HepG2 (cell line): ENCODE results near the gene CDH22. TPM values are rescaled to one million over a fixed set of nuclear protein-coding genes. Genes with fewer than 3 reads are reported as not detected.

Experiments used
- ATAC-seq: fragments of 200-7000 bp; cut with Tn5 transposase; 3 replicates; pipeline ENCODE4 v1.9.1; 2020; ENCODE audit warnings: mild to moderate bottlenecking, moderate library complexity
- BruUV-seq: library from RNA; stranded (reverse); fragments of 400-500 nt; replicated peaks from 2 replicates; lab custom pipeline; 2021; lab: Mats Ljungman, UMichigan
- CTCF ChIA-PET: fragments of 300-600 bp; formaldehyde crosslinking; extraction: SDS; loops from one replicate; lab custom pipeline; 2021; ENCODE audit warnings: low total read pairs, inconsistent platforms, low intra/inter-chr PET ratio; lab: Yijun Ruan, JAX
- POLR2A ChIA-PET: fragments of 350-600 bp; sonication (Branson Sonifier 250); formaldehyde crosslinking; loops from one replicate; lab custom pipeline; 2020; ENCODE audit warnings: antibody characterized with exemption, inconsistent platforms; lab: Yijun Ruan, JAX
- DNase-seq: peaks from one replicate; pipeline ENCODE4 v3.0.0-alpha.2; 2015; ENCODE audit warnings: low spot score
- FAIRE-seq: peaks from 3 replicates; lab custom pipeline; 2011; peaks lifted over from hg19 to GRCh38; lab: Jason Lieb, UNC
- H2AFZ ChIP-seq: one replicate; pipeline ENCODE4 v1.6.1; 2011; ENCODE audit warnings: low read length, inconsistent platforms
- H3K27ac ChIP-seq: fragments of 300-600 bp; 3 replicates; pipeline ENCODE4 v1.8.0; 2011; ENCODE audit warnings: mixed run types, mild to moderate bottlenecking, mixed read lengths, low read length, inconsistent platforms; ENCODE audit not compliant: insufficient read depth; ENCODE audit errors: extremely low read length
- H3K27me3 ChIP-seq, 2 experiments: fragments of 200-600 bp in 1 of 2; 2 replicates in 1 of 2; 3 replicates in 1 of 2; pipeline versions ENCODE4 v1.6.0 to v1.8.0; 2011; ENCODE audit warnings: low read length in 2 of 2, mild to moderate bottlenecking in 2 of 2, moderate library complexity in 2 of 2, inconsistent platforms in 1 of 2; ENCODE audit not compliant: insufficient read depth in 2 of 2, control insufficient read depth in 1 of 2
- H3K36me3 ChIP-seq, 2 experiments: fragments of 200-600 bp in 1 of 2; replicated peaks in 1 of 2; 2 replicates in 1 of 2; 3 replicates in 1 of 2; pipeline versions ENCODE4 v1.5.1 to v1.8.0; 2011; ENCODE audit warnings: low read length in 2 of 2, inconsistent platforms in 1 of 2; ENCODE audit not compliant: insufficient read depth in 2 of 2, control insufficient read depth in 1 of 2
- H3K4me1 ChIP-seq: 2 replicates; pipeline ENCODE4 v1.5.1; 2012; ENCODE audit warnings: low read length, inconsistent platforms; ENCODE audit not compliant: insufficient read depth
- H3K4me2 ChIP-seq: 2 replicates; pipeline ENCODE4 v1.6.0; 2011; ENCODE audit warnings: low read depth, low read length, inconsistent platforms
- H3K4me3 ChIP-seq, 3 experiments: fragments of 200-600 bp in 1 of 3; sonication (generic), shearing (Covaris generic) in 1 of 3; replicated peaks in 1 of 3; 2 replicates each; pipeline ENCODE4 v1.5.1; 2011 to 2016; ENCODE audit warnings: low read length in 3 of 3, inconsistent platforms in 2 of 3, low read depth in 2 of 3, mild to moderate bottlenecking in 2 of 3, control low read depth in 1 of 3, mixed read lengths in 1 of 3; ENCODE audit not compliant: insufficient read depth in 1 of 3
- H3K79me2 ChIP-seq: one replicate; pipeline ENCODE4 v1.6.1; 2011; ENCODE audit warnings: low read length, inconsistent platforms; ENCODE audit not compliant: insufficient read depth
- H3K9ac ChIP-seq: 2 replicates; pipeline ENCODE4 v1.6.0; 2011; ENCODE audit warnings: mild to moderate bottlenecking, low read depth, low read length, inconsistent platforms; ENCODE audit not compliant: insufficient read depth
- H3K9me3 ChIP-seq: 2 replicates; pipeline ENCODE4 v1.5.1; 2012; ENCODE audit warnings: mild to moderate bottlenecking, low read length
- H4K20me1 ChIP-seq: 2 replicates; pipeline ENCODE4 v1.6.0; 2011; ENCODE audit warnings: inconsistent platforms, mild to moderate bottlenecking, low read length, moderate library complexity; ENCODE audit not compliant: insufficient read depth
- AGO1 ChIP-seq: fragments of 200-400 bp; formaldehyde crosslinking; IDR thresholded peaks from 2 replicates; pipeline ENCODE4 v1.6.1; 2017; ENCODE audit warnings: mild to moderate bottlenecking, low read depth, low read length, moderate library complexity; ENCODE audit not compliant: poor library complexity, severe bottlenecking
- ARNTL ChIP-seq: sonication (generic); formaldehyde crosslinking; IDR thresholded peaks from 2 replicates; pipeline ENCODE4 v1.4.0; 2020; ENCODE audit warnings: mild to moderate bottlenecking, missing genetic modification reagents
- CEBPG ChIP-seq: IDR thresholded peaks from 2 replicates; pipeline ENCODE4 v1.6.1; 2016
- FOXJ3 ChIP-seq: sonication (generic); formaldehyde crosslinking; IDR thresholded peaks from 2 replicates; pipeline ENCODE4 v1.4.0; 2020; ENCODE audit warnings: missing genetic modification reagents, mild to moderate bottlenecking, borderline replicate concordance
- JUN ChIP-seq: sonication (generic); formaldehyde crosslinking; IDR thresholded peaks from 2 replicates; pipeline ENCODE4 v1.4.0; 2020; ENCODE audit warnings: mild to moderate bottlenecking, missing genetic modification reagents
- ZBTB7B ChIP-seq: sonication (generic); formaldehyde crosslinking; IDR thresholded peaks from 2 replicates; pipeline ENCODE4 v1.4.0; 2020; ENCODE audit warnings: missing genetic modification reagents
- ZNF232 ChIP-seq: sonication (generic); formaldehyde crosslinking; IDR thresholded peaks from 2 replicates; pipeline ENCODE4 v1.4.0; 2020; ENCODE audit warnings: missing genetic modification reagents, borderline replicate concordance
- ZNF329 ChIP-seq: sonication (generic); formaldehyde crosslinking; IDR thresholded peaks from 2 replicates; pipeline ENCODE4 v1.9.0; 2021; ENCODE audit warnings: low read depth, mild to moderate bottlenecking, missing genetic modification reagents
- ZNF530 ChIP-seq: sonication (generic); formaldehyde crosslinking; IDR thresholded peaks from 2 replicates; pipeline ENCODE4 v1.5.0; 2020; ENCODE audit warnings: low read depth, mild to moderate bottlenecking, missing genetic modification reagents
- ZNF577 ChIP-seq: sonication (generic); formaldehyde crosslinking; IDR thresholded peaks from 2 replicates; pipeline ENCODE4 v1.4.0; 2020; ENCODE audit warnings: mild to moderate bottlenecking, low read depth, missing genetic modification reagents, borderline replicate concordance
- WGBS: methylation state at CpG from one replicate; pipeline ENCODE4 v1.1.6; 2017; ENCODE audit warnings: low lambda C conversion rate; 5-methylcytosine and 5-hydroxymethylcytosine counted together
- in situ Hi-C: cut with HindIII; loops from 2 replicates; pipeline ENCODE4 v1.10.0; 2017; ENCODE audit warnings: low pct_unique_long_range_greater_than_20kb; ENCODE audit not compliant: extremely low pct_ligation_motif_present
- intact Hi-C: fragments of 100-400 bp; cut with micrococcal nuclease; formaldehyde crosslinking; loops from one replicate; pipeline ENCODE4 v1.10.0; 2022; ENCODE audit not compliant: unreplicated experiment
- polyA plus RNA-seq, 8 experiments: library from polyadenylated mRNA; depleted of rRNA in 3 of 8; stranded (reverse) in 7 of 8; unstranded in 1 of 8; fragments of >200 nt; fragmentation: Illumina TruSeq in 4 of 8; extraction: Trizol in 4 of 8; gene quantifications; 2 replicates each; pipeline versions ENCODE4 v1.2.1 to v1.2.3, GENCODE V29; 2011 to 2016; ENCODE audit warnings: low read depth in 4 of 8, missing spikeins in 1 of 8, mixed read lengths in 1 of 8; ENCODE audit not compliant: insufficient read depth in 1 of 8
- total RNA-seq, 5 experiments: library from RNA; depleted of rRNA; stranded (reverse); fragments of >200 nt; fragmentation: Illumina TruSeq; extraction: Trizol; gene quantifications; 2 replicates each; pipeline ENCODE4 v1.2.3, GENCODE V29; 2016; ENCODE audit warnings: low read depth in 1 of 5
- TF ChIP-seq, protein P1 (sequence below): sonication (generic); formaldehyde crosslinking; conservative IDR thresholded peaks from 2 replicates; pipeline ENCODE4 v1.8.1; 2023; ENCODE audit warnings: missing genetic modification reagents
- TF ChIP-seq, protein P2 (sequence below): IDR thresholded peaks from 2 replicates; pipeline ENCODE4 v1.6.1; 2016; ENCODE audit warnings: missing compliant biosample characterization, missing genetic modification reagents, borderline replicate concordance
- TF ChIP-seq, protein P3 (sequence below): sonication (generic); formaldehyde crosslinking; IDR thresholded peaks from 2 replicates; pipeline ENCODE4 v1.8.1; 2022; ENCODE audit warnings: mild to moderate bottlenecking, missing genetic modification reagents

The CDH22 gene
- total and polyA plus RNA-seq, 2 of the 13 experiments (the other 11 are each of a cell fraction or from before 2014, with no cell fraction given) = not detected

DNA sequence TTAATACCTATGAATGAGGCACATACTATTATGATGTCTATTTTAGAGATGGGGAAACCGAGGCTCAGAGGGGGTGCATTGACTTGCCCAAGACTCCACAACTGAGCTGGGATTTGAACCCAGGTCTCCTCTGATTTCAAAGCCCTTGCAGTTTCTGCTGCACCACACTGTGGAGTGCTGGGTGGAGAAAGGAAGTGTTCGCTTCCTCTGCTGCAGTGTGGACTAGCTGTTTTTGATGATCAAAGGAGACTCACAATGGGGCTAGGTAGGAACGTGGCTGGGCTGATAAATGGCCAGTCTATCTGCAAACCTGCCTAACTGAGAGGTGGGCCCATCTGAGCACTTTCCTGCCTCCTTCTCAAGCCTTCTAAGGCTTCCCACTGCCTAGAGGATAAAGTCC lies 102.9 kb downstream of the CDH22 start:
- Histone ChIP-seq H3K9ac (no peak overlapping the region), H3K4me3 (no peak overlapping the region), H3K9me3 (no peaks in the 10 kb centered on the region), H3K36me3 (no peaks in the 10 kb centered on the region), H3K4me2 (no peak overlapping the region), H3K27me3 (peaks cover 15 to 88% of the 10 kb centered on the region in 2 experiments; a peak in 4 of 5 replicates), H3K27ac (no peak overlapping the region), H2AFZ (no peak overlapping the region), H4K20me1 (no peaks in the 10 kb centered on the region; the same call in 1 of the 2 replicates), H3K4me1 (no peaks in the 10 kb centered on the region)
- no TSS peak for BruUV-seq
- intact Hi-C loops (no loop called here), in situ Hi-C loops (no loop called here)
- WGBS = 0% methylated on average over 3 of the region's 3 CpGs
- FAIRE-seq (no peak), ATAC-seq (no peak), DNase-seq (no peak)
- ChIA-PET POLR2A (no interaction called here), CTCF (no interaction called here)
- TF ChIP-seq ZNF232 (CRISPR knock-in tag) (no peak), ZNF577 (no peak)
- TF ChIP-seq, protein P1, sequence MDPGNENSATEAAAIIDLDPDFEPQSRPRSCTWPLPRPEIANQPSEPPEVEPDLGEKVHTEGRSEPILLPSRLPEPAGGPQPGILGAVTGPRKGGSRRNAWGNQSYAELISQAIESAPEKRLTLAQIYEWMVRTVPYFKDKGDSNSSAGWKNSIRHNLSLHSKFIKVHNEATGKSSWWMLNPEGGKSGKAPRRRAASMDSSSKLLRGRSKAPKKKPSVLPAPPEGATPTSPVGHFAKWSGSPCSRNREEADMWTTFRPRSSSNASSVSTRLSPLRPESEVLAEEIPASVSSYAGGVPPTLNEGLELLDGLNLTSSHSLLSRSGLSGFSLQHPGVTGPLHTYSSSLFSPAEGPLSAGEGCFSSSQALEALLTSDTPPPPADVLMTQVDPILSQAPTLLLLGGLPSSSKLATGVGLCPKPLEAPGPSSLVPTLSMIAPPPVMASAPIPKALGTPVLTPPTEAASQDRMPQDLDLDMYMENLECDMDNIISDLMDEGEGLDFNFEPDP = 0 out of 2 replicates have a peak, but pooled peaks have one; percentile 32
- TF ChIP-seq, all 625 proteins: peak for 1
- H3K79me2 ChIP-seq = no peaks in the 10 kb centered on the region

DNA sequence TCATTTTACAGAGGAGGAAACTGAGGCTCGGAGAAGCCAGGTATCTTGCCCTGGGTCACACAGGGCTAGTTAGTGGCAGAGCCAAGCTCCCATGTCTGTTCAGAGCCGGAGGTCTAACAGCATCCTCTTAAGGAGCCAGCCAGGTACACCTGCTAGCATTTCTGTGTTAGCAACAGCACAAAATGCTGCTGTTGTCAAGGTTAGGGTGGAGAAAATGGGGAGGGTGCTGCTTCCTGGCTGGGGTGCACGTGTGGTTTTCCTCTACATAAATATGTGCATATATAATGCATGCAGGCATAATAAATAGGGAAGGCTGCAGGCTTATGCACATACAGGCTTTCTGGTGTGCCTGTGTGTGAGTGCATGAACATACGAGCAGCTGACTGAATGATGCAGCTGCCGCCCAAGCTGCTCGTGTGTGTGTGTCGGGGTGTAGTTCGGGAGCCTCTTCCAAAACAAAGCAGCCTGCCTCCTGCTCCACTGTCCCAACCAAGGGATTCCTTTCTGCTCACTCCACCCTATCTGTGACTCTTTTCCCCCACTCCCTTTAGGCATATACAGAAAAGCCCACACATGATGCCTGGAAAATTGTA lies 103.6 kb downstream of the CDH22 start:
- intact Hi-C loops = no loop called here
- FAIRE-seq (no peak), ATAC-seq (no peak), DNase-seq (no peak)
- no peak overlapping the region for H3K9ac ChIP-seq
- no peaks in the 10 kb centered on the region for H3K79me2 ChIP-seq
- no peak overlapping the region for H3K4me3 ChIP-seq
- POLR2A ChIA-PET = no interaction called here
- WGBS = 7% methylated on average over 7 of the region's 8 CpGs
- BruUV-seq = no TSS peak
- CTCF ChIA-PET = no interaction called here
- no peaks in the 10 kb centered on the region; the same call in 1 of the 2 replicates for H4K20me1 ChIP-seq
- H3K27ac ChIP-seq = no peak overlapping the region
- in situ Hi-C loops = no loop called here
- no peaks in the 10 kb centered on the region for H3K9me3 ChIP-seq
- no peaks in the 10 kb centered on the region for H3K36me3 ChIP-seq
- no peak overlapping the region for H2AFZ ChIP-seq
- H3K4me1 ChIP-seq = no peaks in the 10 kb centered on the region
- H3K27me3 ChIP-seq = peaks cover 14 to 84% of the 10 kb centered on the region in 2 experiments; a peak in 4 of 5 replicates
- H3K4me2 ChIP-seq = no peak overlapping the region
- TF ChIP-seq ZNF530 (CRISPR knock-in tag) (no peak), CEBPG (CRISPR knock-in tag) (no peak), AGO1 (no peak), ARNTL (no peak), ZNF329 (CRISPR knock-in tag) (no peak), JUN (no peak), FOXJ3 (CRISPR knock-in tag) (no peak), ZBTB7B (CRISPR knock-in tag) (no peak)
- TF ChIP-seq, protein P2, sequence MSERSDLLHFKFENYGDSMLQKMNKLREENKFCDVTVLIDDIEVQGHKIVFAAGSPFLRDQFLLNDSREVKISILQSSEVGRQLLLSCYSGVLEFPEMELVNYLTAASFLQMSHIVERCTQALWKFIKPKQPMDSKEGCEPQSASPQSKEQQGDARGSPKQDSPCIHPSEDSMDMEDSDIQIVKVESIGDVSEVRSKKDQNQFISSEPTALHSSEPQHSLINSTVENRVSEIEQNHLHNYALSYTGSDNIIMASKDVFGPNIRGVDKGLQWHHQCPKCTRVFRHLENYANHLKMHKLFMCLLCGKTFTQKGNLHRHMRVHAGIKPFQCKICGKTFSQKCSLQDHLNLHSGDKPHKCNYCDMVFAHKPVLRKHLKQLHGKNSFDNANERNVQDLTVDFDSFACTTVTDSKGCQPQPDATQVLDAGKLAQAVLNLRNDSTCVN = no peak
- TF ChIP-seq, protein P3, sequence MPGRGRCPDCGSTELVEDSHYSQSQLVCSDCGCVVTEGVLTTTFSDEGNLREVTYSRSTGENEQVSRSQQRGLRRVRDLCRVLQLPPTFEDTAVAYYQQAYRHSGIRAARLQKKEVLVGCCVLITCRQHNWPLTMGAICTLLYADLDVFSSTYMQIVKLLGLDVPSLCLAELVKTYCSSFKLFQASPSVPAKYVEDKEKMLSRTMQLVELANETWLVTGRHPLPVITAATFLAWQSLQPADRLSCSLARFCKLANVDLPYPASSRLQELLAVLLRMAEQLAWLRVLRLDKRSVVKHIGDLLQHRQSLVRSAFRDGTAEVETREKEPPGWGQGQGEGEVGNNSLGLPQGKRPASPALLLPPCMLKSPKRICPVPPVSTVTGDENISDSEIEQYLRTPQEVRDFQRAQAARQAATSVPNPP (CRISPR knock-in tag) = no peak
